ENCODE data around the gene CSF1.
"Not testable (repeated sequence)": the region's sequence is repeated elsewhere in the genome, so short reads cannot be mapped to it uniquely, and the experiment has no call there.

CSF1 gene

GRCh38 chr1:109938556-109938955 is 27.9 kb downstream of the CSF1 start:
- no peaks in the 10 kb centered on the region for H3K9me3 ChIP-seq (ENCODE audit: control insufficient read depth, insufficient read depth, low read length)
- H3K4me1 ChIP-seq (ENCODE audit: control insufficient read depth, insufficient read depth, low read length) = no peaks in the 10 kb centered on the region
- WGBS (ENCODE audit: insufficient coverage, insufficient read length) = no CpG with 5 or more reads among the region's 2 CpGs
- no peak overlapping the region for H3K27ac ChIP-seq (ENCODE audit: low read length)
- H3K27me3 ChIP-seq (ENCODE audit: control insufficient read depth, insufficient read depth, low read length) = no peaks in the 10 kb centered on the region
- DNase-seq (ENCODE audit: low read depth, low spot score) = no peak
- no peaks in the 10 kb centered on the region for H3K36me3 ChIP-seq (ENCODE audit: control insufficient read depth, insufficient read depth, low read length)
- no peak overlapping the region for H3K4me3 ChIP-seq (ENCODE audit: low read length)

- H3K27me3 ChIP-seq (ENCODE audit: control insufficient read depth, insufficient read depth, low read length) = no peaks in the 10 kb centered on the region
- H3K36me3 ChIP-seq (ENCODE audit: control insufficient read depth, insufficient read depth, low read length) = no peaks in the 10 kb centered on the region
- no CpG with 5 or more reads among the region's 2 CpGs for WGBS (ENCODE audit: insufficient coverage, insufficient read length)
- no peaks in the 10 kb centered on the region for H3K9me3 ChIP-seq (ENCODE audit: control insufficient read depth, insufficient read depth, low read length)
- no peak for DNase-seq (ENCODE audit: low read depth, low spot score)
- H3K4me3 ChIP-seq (ENCODE audit: low read length) = no peak overlapping the region
- no peak overlapping the region for H3K27ac ChIP-seq (ENCODE audit: low read length)
- no peaks in the 10 kb centered on the region for H3K4me1 ChIP-seq (ENCODE audit: control insufficient read depth, insufficient read depth, low read length)
Observed at GRCh38 chr1:109942434-109942833, 31.8 kb downstream of the CSF1 start.

GRCh38 chr1:109944541-109944940 is 33.9 kb downstream of the CSF1 start:
- WGBS (ENCODE audit: insufficient coverage, insufficient read length) = no CpG with 5 or more reads among the region's 2 CpGs
- Histone ChIP-seq H3K4me1 (ENCODE audit: control insufficient read depth, insufficient read depth, low read length) (peaks cover 2% of the 10 kb centered on the region; the same call in 1 of the 2 replicates), H3K9me3 (ENCODE audit: control insufficient read depth, insufficient read depth, low read length) (no peaks in the 10 kb centered on the region), H3K27ac (ENCODE audit: low read length) (no peak overlapping the region), H3K36me3 (ENCODE audit: control insufficient read depth, insufficient read depth, low read length) (no peaks in the 10 kb centered on the region), H3K4me3 (ENCODE audit: low read length) (no peak overlapping the region), H3K27me3 (ENCODE audit: control insufficient read depth, insufficient read depth, low read length) (no peaks in the 10 kb centered on the region)
- no peak for DNase-seq (ENCODE audit: low read depth, low spot score)

GRCh38 chr1:109946511-109946910 is 35.9 kb downstream of the CSF1 start:
- peaks cover 2% of the 10 kb centered on the region; the same call in 1 of the 2 replicates for H3K4me1 ChIP-seq (ENCODE audit: control insufficient read depth, insufficient read depth, low read length)
- no peaks in the 10 kb centered on the region for H3K27me3 ChIP-seq (ENCODE audit: control insufficient read depth, insufficient read depth, low read length)
- no peak overlapping the region for H3K4me3 ChIP-seq (ENCODE audit: low read length)
- no peak overlapping the region for H3K27ac ChIP-seq (ENCODE audit: low read length)
- no CpG with 5 or more reads among the region's 6 CpGs for WGBS (ENCODE audit: insufficient coverage, insufficient read length)
- H3K9me3 ChIP-seq (ENCODE audit: control insufficient read depth, insufficient read depth, low read length) = no peaks in the 10 kb centered on the region
- H3K36me3 ChIP-seq (ENCODE audit: control insufficient read depth, insufficient read depth, low read length) = no peaks in the 10 kb centered on the region
- no peak for DNase-seq (ENCODE audit: low read depth, low spot score)

- Histone ChIP-seq H3K4me3 (ENCODE audit: low read length) (no peak overlapping the region), H3K27ac (ENCODE audit: low read length) (no peak overlapping the region), H3K36me3 (ENCODE audit: control insufficient read depth, insufficient read depth, low read length) (no peaks in the 10 kb centered on the region), H3K4me1 (ENCODE audit: control insufficient read depth, insufficient read depth, low read length) (peaks cover 2% of the 10 kb centered on the region; the same call in 1 of the 2 replicates), H3K9me3 (ENCODE audit: control insufficient read depth, insufficient read depth, low read length) (no peaks in the 10 kb centered on the region), H3K27me3 (ENCODE audit: control insufficient read depth, insufficient read depth, low read length) (no peaks in the 10 kb centered on the region)
- WGBS (ENCODE audit: insufficient coverage, insufficient read length) = no CpG with 5 or more reads among the region's 10 CpGs
- no peak for DNase-seq (ENCODE audit: low read depth, low spot score)
Observed at GRCh38 chr1:109947582-109948284, 37.1 kb downstream of the CSF1 start.

GRCh38 chr1:109948285-109948630 is 37.6 kb downstream of the CSF1 start:
- H3K27me3 ChIP-seq (ENCODE audit: control insufficient read depth, insufficient read depth, low read length) = no peaks in the 10 kb centered on the region
- no peak for DNase-seq (ENCODE audit: low read depth, low spot score)
- no peaks in the 10 kb centered on the region for H3K9me3 ChIP-seq (ENCODE audit: control insufficient read depth, insufficient read depth, low read length)
- no peak overlapping the region for H3K4me3 ChIP-seq (ENCODE audit: low read length)
- H3K27ac ChIP-seq (ENCODE audit: low read length) = no peak overlapping the region
- no peaks in the 10 kb centered on the region for H3K36me3 ChIP-seq (ENCODE audit: control insufficient read depth, insufficient read depth, low read length)
- peaks cover 2% of the 10 kb centered on the region; the same call in 1 of the 2 replicates for H3K4me1 ChIP-seq (ENCODE audit: control insufficient read depth, insufficient read depth, low read length)

GRCh38 chr1:109950038-109950437 is 39.4 kb downstream of the CSF1 start:
- no peaks in the 10 kb centered on the region for H3K27me3 ChIP-seq (ENCODE audit: control insufficient read depth, insufficient read depth, low read length)
- no peak overlapping the region for H3K27ac ChIP-seq (ENCODE audit: low read length)
- WGBS (ENCODE audit: insufficient coverage, insufficient read length) = no CpG with 5 or more reads among the region's 1 CpG
- no peaks in the 10 kb centered on the region for H3K9me3 ChIP-seq (ENCODE audit: control insufficient read depth, insufficient read depth, low read length)
- H3K36me3 ChIP-seq (ENCODE audit: control insufficient read depth, insufficient read depth, low read length) = no peaks in the 10 kb centered on the region
- no peak for DNase-seq (ENCODE audit: low read depth, low spot score)
- peaks cover 2% of the 10 kb centered on the region; the same call in 1 of the 2 replicates for H3K4me1 ChIP-seq (ENCODE audit: control insufficient read depth, insufficient read depth, low read length)
- no peak overlapping the region for H3K4me3 ChIP-seq (ENCODE audit: low read length)

- Histone ChIP-seq H3K27me3 (ENCODE audit: control insufficient read depth, insufficient read depth, low read length) (no peaks in the 10 kb centered on the region), H3K27ac (ENCODE audit: low read length) (no peak overlapping the region), H3K9me3 (ENCODE audit: control insufficient read depth, insufficient read depth, low read length) (no peaks in the 10 kb centered on the region), H3K36me3 (ENCODE audit: control insufficient read depth, insufficient read depth, low read length) (no peaks in the 10 kb centered on the region), H3K4me1 (ENCODE audit: control insufficient read depth, insufficient read depth, low read length) (peaks cover 2% of the 10 kb centered on the region; the same call in 1 of the 2 replicates), H3K4me3 (ENCODE audit: low read length) (no peak overlapping the region)
- no CpG with 5 or more reads among the region's 2 CpGs for WGBS (ENCODE audit: insufficient coverage, insufficient read length)
- no peak for DNase-seq (ENCODE audit: low read depth, low spot score)
Observed at GRCh38 chr1:109950509-109950908, 39.9 kb downstream of the CSF1 start.

GRCh38 chr1:109951501-109951900 is 40.9 kb downstream of the CSF1 start:
- no CpG with 5 or more reads among the region's 5 CpGs for WGBS (ENCODE audit: insufficient coverage, insufficient read length)
- H3K4me3 ChIP-seq (ENCODE audit: low read length); H3K36me3 ChIP-seq (ENCODE audit: control insufficient read depth, insufficient read depth, low read length); H3K27ac ChIP-seq (ENCODE audit: low read length); DNase-seq (ENCODE audit: low read depth, low spot score); H3K27me3 ChIP-seq (ENCODE audit: control insufficient read depth, insufficient read depth, low read length); H3K4me1 ChIP-seq (ENCODE audit: control insufficient read depth, insufficient read depth, low read length); H3K9me3 ChIP-seq (ENCODE audit: control insufficient read depth, insufficient read depth, low read length): not testable (repeated sequence)

- no peaks in the 10 kb centered on the region for H3K4me1 ChIP-seq (ENCODE audit: control insufficient read depth, insufficient read depth, low read length)
- WGBS (ENCODE audit: insufficient coverage, insufficient read length) = no CpG with 5 or more reads among the region's 1 CpG
- no peaks in the 10 kb centered on the region for H3K36me3 ChIP-seq (ENCODE audit: control insufficient read depth, insufficient read depth, low read length)
- no peak overlapping the region for H3K4me3 ChIP-seq (ENCODE audit: low read length)
- no peak for DNase-seq (ENCODE audit: low read depth, low spot score)
- no peak overlapping the region for H3K27ac ChIP-seq (ENCODE audit: low read length)
- no peaks in the 10 kb centered on the region for H3K9me3 ChIP-seq (ENCODE audit: control insufficient read depth, insufficient read depth, low read length)
- peaks cover 12% of the 10 kb centered on the region for H3K27me3 ChIP-seq (ENCODE audit: control insufficient read depth, insufficient read depth, low read length)
Observed at GRCh38 chr1:109954041-109954512, 43.4 kb downstream of the CSF1 start.

GRCh38 chr1:109959632-109959973 is 49.0 kb downstream of the CSF1 start:
- no peak overlapping the region for H3K4me3 ChIP-seq (ENCODE audit: low read length)
- no peaks in the 10 kb centered on the region for H3K36me3 ChIP-seq (ENCODE audit: control insufficient read depth, insufficient read depth, low read length)
- DNase-seq (ENCODE audit: low read depth, low spot score) = no peak
- no CpG with 5 or more reads among the region's 1 CpG for WGBS (ENCODE audit: insufficient coverage, insufficient read length)
- peaks cover 14% of the 10 kb centered on the region for H3K27me3 ChIP-seq (ENCODE audit: control insufficient read depth, insufficient read depth, low read length)
- no peaks in the 10 kb centered on the region for H3K9me3 ChIP-seq (ENCODE audit: control insufficient read depth, insufficient read depth, low read length)
- H3K4me1 ChIP-seq (ENCODE audit: control insufficient read depth, insufficient read depth, low read length) = peaks cover 4% of the 10 kb centered on the region; the same call in 1 of the 2 replicates
- H3K27ac ChIP-seq (ENCODE audit: low read length) = no peak overlapping the region
